ENCODE results near the gene MRPL36.

The MRPL36 gene

DNA sequence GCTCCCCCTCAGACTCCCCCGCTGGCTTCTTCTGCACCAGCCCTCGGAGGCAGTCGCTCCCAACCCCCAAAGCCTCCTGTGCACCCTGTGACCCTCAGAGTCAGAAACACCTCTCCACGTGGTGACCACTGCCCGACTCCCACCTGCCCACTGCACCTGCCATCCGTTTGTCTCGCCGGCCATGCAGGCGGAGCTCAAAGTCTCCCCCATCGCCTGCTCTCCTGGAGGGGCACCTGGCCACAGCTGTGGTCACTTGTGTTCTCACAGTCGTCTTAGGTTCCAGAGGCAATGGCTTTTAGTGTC lies 38.2 kb downstream of the MRPL36 start:
- TF ChIP-seq, protein P1, sequence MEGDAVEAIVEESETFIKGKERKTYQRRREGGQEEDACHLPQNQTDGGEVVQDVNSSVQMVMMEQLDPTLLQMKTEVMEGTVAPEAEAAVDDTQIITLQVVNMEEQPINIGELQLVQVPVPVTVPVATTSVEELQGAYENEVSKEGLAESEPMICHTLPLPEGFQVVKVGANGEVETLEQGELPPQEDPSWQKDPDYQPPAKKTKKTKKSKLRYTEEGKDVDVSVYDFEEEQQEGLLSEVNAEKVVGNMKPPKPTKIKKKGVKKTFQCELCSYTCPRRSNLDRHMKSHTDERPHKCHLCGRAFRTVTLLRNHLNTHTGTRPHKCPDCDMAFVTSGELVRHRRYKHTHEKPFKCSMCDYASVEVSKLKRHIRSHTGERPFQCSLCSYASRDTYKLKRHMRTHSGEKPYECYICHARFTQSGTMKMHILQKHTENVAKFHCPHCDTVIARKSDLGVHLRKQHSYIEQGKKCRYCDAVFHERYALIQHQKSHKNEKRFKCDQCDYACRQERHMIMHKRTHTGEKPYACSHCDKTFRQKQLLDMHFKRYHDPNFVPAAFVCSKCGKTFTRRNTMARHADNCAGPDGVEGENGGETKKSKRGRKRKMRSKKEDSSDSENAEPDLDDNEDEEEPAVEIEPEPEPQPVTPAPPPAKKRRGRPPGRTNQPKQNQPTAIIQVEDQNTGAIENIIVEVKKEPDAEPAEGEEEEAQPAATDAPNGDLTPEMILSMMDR (IDR thresholded peaks at IDR 0.05; ENCODE audit: borderline replicate concordance, insufficient read depth, low read depth, low read length) = no peak

GRCh38 chr5:1760656-1761452 lies 38.8 kb downstream of the MRPL36 start:
- no peak overlapping the region for H3K4me3 ChIP-seq (ENCODE audit: low read depth, low read length)
- TF ChIP-seq, protein P1 (IDR thresholded peaks at IDR 0.05; ENCODE audit: borderline replicate concordance, insufficient read depth, low read depth, low read length) = no peak

More for the DNA sequence above, 38.2 kb downstream of the MRPL36 start:
- no peak overlapping the region for H3K4me3 ChIP-seq (ENCODE audit: low read depth, low read length)

DNA sequence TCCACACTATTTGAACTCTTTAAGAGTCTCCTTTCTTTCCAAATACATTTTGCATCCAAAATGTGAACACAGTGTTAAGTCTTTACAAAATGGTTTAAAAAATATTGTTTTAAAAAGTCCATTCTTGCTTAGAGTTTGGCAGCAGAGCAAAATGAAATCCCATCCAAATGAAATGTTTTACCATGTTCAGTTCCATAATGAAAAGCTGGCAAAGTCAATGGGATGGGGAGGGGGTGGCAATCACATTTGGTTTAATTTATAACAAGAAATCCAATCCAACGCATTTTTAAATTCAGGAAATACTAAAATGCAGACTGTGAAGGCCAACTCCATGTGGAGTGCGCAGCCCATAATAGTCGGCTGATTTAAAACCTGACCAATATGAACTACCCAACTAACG lies 39.4 kb downstream of the MRPL36 start:
- no peak overlapping the region for H3K4me3 ChIP-seq (ENCODE audit: low read depth, low read length)
- TF ChIP-seq, protein P1 (IDR thresholded peaks at IDR 0.05; ENCODE audit: borderline replicate concordance, insufficient read depth, low read depth, low read length) = no peak

DNA sequence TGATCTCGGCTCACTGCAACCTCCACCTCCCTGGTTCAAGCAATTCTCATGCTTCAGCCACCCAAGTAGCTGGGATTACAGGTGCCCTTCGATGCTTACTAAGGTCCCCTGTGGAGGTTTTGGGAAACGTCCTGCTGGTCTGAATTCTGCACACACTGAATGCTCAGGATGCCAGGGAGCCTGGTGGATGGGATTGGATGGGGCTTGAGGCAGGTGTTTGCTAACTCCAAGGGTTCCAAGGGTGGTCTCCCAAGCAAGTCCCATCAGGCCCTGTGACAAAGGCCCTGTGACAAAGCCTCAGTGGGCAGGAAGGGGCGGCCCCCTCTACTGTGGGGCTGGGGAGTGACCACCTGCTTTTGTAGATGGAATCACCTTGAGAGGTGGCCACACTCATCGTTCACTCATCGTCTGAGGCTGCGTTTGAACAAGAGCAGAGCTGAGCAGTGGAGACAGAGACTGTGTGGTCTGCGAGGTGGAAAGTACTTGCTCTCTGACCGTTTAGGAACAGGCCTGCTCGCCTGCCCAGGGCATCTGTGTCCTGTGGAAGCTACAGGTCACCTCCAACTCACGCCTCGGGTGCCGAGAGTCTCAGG lies 40.2 kb downstream of the MRPL36 start:
- no peak overlapping the region for H3K4me3 ChIP-seq (ENCODE audit: low read depth, low read length)
- TF ChIP-seq, protein P1 (IDR thresholded peaks at IDR 0.05; ENCODE audit: borderline replicate concordance, insufficient read depth, low read depth, low read length) = no peak

DNA sequence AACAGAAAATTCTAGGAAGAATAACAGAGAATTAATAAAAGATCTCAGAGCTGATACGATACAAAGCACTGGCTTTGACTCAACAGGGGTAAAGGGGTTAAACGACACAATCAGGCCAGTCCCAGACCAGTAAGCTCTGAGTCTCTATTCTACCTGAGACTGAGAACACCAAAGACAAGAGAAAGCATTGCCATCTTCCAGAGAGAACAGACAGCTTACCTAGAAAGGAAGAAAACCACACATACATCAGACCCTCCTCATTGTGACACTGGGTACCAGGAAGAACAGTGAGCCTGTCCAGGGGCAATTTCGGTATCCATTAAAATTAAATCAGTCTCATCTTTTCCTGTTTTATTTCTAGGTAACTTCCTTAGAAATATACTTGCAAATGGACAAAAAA lies 41.1 kb downstream of the MRPL36 start:
- TF ChIP-seq, protein P1 (IDR thresholded peaks at IDR 0.05; ENCODE audit: borderline replicate concordance, insufficient read depth, low read depth, low read length) = no peak
- no peak overlapping the region for H3K4me3 ChIP-seq (ENCODE audit: low read depth, low read length)

DNA sequence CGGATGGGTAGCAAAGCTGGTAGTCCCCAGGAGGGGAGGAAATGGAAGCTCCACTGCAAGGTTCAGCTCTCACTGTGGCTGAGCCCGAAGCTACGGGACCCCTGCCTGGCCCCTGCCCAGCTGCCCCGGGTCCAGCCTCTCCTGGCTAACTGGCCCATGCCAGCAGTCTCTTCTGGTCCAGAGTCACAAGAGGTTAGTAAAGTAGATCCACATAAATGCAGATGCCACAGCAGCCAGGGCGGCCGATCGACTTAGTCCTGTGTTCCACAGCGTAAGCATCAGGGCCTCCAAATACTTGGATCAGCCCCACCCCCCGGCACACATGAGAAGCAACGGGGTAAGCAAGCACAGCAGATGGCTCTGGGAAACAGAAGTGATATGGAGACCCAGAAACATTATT lies 42.1 kb downstream of the MRPL36 start:
- H3K4me3 ChIP-seq (ENCODE audit: low read depth, low read length) = no peak overlapping the region
- TF ChIP-seq, protein P1 (IDR thresholded peaks at IDR 0.05; ENCODE audit: borderline replicate concordance, insufficient read depth, low read depth, low read length) = no peak

DNA sequence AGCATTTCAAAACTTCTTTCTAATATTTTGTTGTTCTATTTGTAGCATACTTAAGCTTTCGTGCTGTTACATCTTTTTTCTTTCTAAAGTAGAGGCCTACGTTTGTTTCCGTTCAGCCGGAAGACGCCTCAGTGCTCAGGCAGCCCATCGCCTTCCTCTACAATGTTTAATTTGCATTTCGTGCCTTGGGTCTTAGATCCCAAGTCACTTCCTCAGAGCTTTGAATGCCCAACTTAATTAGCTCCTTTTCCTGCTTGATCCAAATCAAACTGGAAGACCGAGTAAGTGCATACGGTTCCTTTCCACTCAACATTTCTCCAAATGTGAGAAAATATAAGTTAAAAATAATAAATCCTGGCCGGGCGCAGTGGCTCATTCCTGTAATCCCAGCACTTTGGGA lies 43.2 kb downstream of the MRPL36 start:
- H3K4me3 ChIP-seq (ENCODE audit: low read depth, low read length) = no peak overlapping the region
- TF ChIP-seq, protein P1 (IDR thresholded peaks at IDR 0.05; ENCODE audit: borderline replicate concordance, insufficient read depth, low read depth, low read length) = no peak

Data from GM12875 (cell line).